PC-3 (cell line): ENCODE results near the gene GSTO1. TPM values are rescaled to one million over a fixed set of nuclear protein-coding genes. Genes with fewer than 3 reads are reported as not detected.
A peak's percentile ranks its signal among the peaks of the same experiment; 100 is the strongest.
"Not testable (repeated sequence)": the region's sequence is repeated elsewhere in the genome, so short reads cannot be mapped to it uniquely, and the experiment has no call there.

Experiments used
- ATAC-seq: fragments of 200-7000 bp; cut with Tn5 transposase; 2 replicates; pipeline ENCODE4 v1.9.1; 2020; ENCODE audit warnings: mild to moderate bottlenecking, moderate library complexity
- BruUV-seq: library from RNA; stranded (reverse); fragments of 400-500 nt; replicated peaks from 2 replicates; lab custom pipeline; 2021; lab: Mats Ljungman, UMichigan
- CTCF ChIA-PET: fragments of 300-600 bp; sonication (Branson Sonifier 250); formaldehyde crosslinking; loops from one replicate; lab custom pipeline; 2022; ENCODE audit warnings: antibody characterized with exemption; lab: Charles Lee
- POLR2A ChIA-PET: fragments of 300-600 bp; sonication (Branson Sonifier 250); formaldehyde crosslinking; loops from one replicate; lab custom pipeline; 2022; ENCODE audit warnings: antibody characterized with exemption; ENCODE audit not compliant: unreplicated experiment; lab: Charles Lee
- DNase-seq: peaks from one replicate; pipeline ENCODE4 v3.0.0-alpha.2; 2015
- H2AFZ ChIP-seq: fragments of 300-600 bp; sonication (generic); 2 replicates; pipeline ENCODE4 v1.6.0; 2016; ENCODE audit warnings: antibody characterized with exemption, low read length
- H3F3A ChIP-seq: fragments of 300-600 bp; sonication (generic); one replicate; pipeline ENCODE4 v1.6.0; 2017; ENCODE audit warnings: antibody characterized with exemption, low read length, control low read depth, mild to moderate bottlenecking; ENCODE audit not compliant: unreplicated experiment
- H3K27ac ChIP-seq: fragments of 300-600 bp; sonication (generic); 2 replicates; pipeline ENCODE4 v1.5.1; 2016; ENCODE audit warnings: mild to moderate bottlenecking, low read length
- H3K27me3 ChIP-seq: fragments of 300-600 bp; sonication (generic); 2 replicates; pipeline ENCODE4 v1.6.1; 2016; ENCODE audit warnings: low read length, mixed read lengths
- H3K36me3 ChIP-seq: fragments of 300-600 bp; sonication (generic); 2 replicates; pipeline ENCODE4 v1.6.1; 2016; ENCODE audit warnings: low read depth, mixed run types, low read length, mixed read lengths
- H3K4me1 ChIP-seq: fragments of 300-600 bp; sonication (generic); 2 replicates; pipeline ENCODE4 v1.5.1; 2016; ENCODE audit warnings: low read length; ENCODE audit not compliant: insufficient read depth
- H3K4me2 ChIP-seq: fragments of 300-600 bp; sonication (generic); 2 replicates; pipeline ENCODE4 v1.6.0; 2016; ENCODE audit warnings: low read length
- H3K4me3 ChIP-seq: fragments of 300-600 bp; sonication (generic); 2 replicates; pipeline ENCODE4 v1.5.1; 2016; ENCODE audit warnings: mild to moderate bottlenecking, low read length, mixed read lengths
- H3K79me2 ChIP-seq: fragments of 300-600 bp; sonication (generic); 2 replicates; pipeline ENCODE4 v1.6.1; 2017; ENCODE audit warnings: low read length, mixed read lengths
- H3K9ac ChIP-seq: fragments of 300-600 bp; sonication (generic); 2 replicates; pipeline ENCODE4 v1.6.0; 2016; ENCODE audit warnings: mild to moderate bottlenecking, low read length
- H3K9me2 ChIP-seq: fragments of 300-600 bp; sonication (generic); replicated peaks from 2 replicates; pipeline ENCODE4 v1.6.1; 2016; ENCODE audit warnings: mixed run types, low read length, mixed read lengths
- H3K9me3 ChIP-seq: fragments of 300-600 bp; sonication (generic); 2 replicates; pipeline ENCODE4 v1.6.1; 2016; ENCODE audit warnings: low read length, mixed read lengths
- H4K20me1 ChIP-seq: fragments of 300-600 bp; sonication (generic); 2 replicates; pipeline ENCODE4 v1.6.1; 2016; ENCODE audit warnings: low read length, mixed read lengths
- EZH2 ChIP-seq: fragments of 300-600 bp; sonication (generic); IDR thresholded peaks from one replicate; pipeline ENCODE4 v1.6.1; 2017; ENCODE audit warnings: antibody characterized with exemption, mild to moderate bottlenecking, low read length; ENCODE audit not compliant: unreplicated experiment
- EZH2phosphoT487 ChIP-seq: fragments of 300-600 bp; sonication (generic); IDR thresholded peaks from 2 replicates; pipeline ENCODE4 v1.6.1; 2018; ENCODE audit warnings: mild to moderate bottlenecking, antibody characterized with exemption, low read length, borderline replicate concordance
- intact Hi-C: fragments of 100-400 bp; cut with micrococcal nuclease; formaldehyde crosslinking; loops from 2 replicates; pipeline ENCODE4 v1.9.0; 2023
- total RNA-seq: library from RNA; depleted of rRNA; stranded (reverse); fragments of >200 nt; gene quantifications from 2 replicates; pipeline ENCODE4 v1.2.3, GENCODE V29; 2014
- TF ChIP-seq, protein P1 (sequence below): fragments of 300-600 bp; sonication (generic); conservative IDR thresholded peaks from 2 replicates; pipeline ENCODE4 v1.5.1; 2017; ENCODE audit warnings: antibody characterized with exemption, low read depth, mild to moderate bottlenecking, low read length

The GSTO1 gene
- total RNA-seq, 1 experiment from 2014 or later = 46.0 TPM

DNA sequence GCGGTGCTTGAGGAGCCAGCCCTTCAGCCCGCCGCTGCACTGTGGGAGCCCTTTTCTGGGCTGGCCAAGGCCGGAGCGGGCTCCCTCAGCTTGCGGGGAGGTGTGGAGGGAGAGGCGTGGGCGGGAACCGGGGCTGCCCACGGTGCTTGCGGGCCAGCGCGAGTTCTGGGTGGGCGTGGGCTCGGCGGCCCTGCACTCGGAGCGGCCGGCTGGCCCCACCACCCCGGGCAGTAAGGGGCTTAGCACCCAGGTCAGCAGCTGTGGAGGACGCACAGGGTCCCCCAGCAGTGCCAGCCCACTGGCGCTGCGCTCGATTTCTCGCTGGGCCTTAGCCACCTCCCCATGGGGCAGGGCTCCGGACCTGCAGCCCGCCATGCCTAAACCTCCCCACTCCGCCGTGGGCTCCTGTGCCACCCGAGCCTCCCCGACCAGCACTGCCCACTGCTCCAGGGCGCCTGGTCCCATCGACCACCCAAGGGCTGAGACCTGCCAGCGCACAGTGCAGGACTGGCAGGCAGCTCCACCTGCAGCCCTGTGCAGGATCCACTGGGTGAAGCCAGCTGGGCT is 9.5 kb upstream of the GSTO1 start:
- TF ChIP-seq EZH2 (no peak), EZH2phosphoT487 (no peak)
- TF ChIP-seq, protein P1, sequence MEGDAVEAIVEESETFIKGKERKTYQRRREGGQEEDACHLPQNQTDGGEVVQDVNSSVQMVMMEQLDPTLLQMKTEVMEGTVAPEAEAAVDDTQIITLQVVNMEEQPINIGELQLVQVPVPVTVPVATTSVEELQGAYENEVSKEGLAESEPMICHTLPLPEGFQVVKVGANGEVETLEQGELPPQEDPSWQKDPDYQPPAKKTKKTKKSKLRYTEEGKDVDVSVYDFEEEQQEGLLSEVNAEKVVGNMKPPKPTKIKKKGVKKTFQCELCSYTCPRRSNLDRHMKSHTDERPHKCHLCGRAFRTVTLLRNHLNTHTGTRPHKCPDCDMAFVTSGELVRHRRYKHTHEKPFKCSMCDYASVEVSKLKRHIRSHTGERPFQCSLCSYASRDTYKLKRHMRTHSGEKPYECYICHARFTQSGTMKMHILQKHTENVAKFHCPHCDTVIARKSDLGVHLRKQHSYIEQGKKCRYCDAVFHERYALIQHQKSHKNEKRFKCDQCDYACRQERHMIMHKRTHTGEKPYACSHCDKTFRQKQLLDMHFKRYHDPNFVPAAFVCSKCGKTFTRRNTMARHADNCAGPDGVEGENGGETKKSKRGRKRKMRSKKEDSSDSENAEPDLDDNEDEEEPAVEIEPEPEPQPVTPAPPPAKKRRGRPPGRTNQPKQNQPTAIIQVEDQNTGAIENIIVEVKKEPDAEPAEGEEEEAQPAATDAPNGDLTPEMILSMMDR = no peak
- POLR2A ChIA-PET = no interaction called here
- ATAC-seq = no peak

DNA sequence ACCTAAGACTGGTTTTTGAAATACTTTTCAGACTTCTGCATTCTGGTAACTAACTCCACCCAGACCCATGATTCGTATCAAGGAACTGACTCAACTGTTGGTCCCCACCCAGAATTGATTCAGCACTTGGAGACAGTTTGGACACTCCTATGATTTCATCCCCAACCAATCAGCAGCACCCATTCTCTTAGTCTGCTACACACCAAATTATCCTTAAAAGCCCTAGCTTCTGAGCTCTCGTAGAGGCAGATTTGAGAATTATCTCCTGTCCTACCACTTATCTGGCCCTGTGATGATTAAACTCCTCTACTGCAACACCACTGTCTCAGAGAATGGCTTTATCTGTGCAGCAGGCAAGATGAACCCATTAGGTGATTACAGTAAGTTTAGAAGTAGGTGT is 7.7 kb upstream of the GSTO1 start:
- ATAC-seq (no peak), DNase-seq (peak; percentile 9)
- no peak overlapping the region for H3K4me3 ChIP-seq
- no peak overlapping the region for H2AFZ ChIP-seq
- ChIA-PET POLR2A (no interaction called here), CTCF (no interaction called here)
- no peaks in the 10 kb centered on the region for H4K20me1 ChIP-seq
- BruUV-seq = no TSS peak
- H3F3A ChIP-seq = no peaks in the 10 kb centered on the region
- intact Hi-C loops = no loop called here
- TF ChIP-seq EZH2 = no peak
- TF ChIP-seq, protein P1 = no peak
- TF ChIP-seq EZH2phosphoT487 = no peak
- no peaks in the 10 kb centered on the region for H3K27me3 ChIP-seq
- no peaks in the 10 kb centered on the region for H3K36me3 ChIP-seq
- H3K27ac ChIP-seq = no peak overlapping the region
- H3K4me2 ChIP-seq = no peak overlapping the region
- no peaks in the 10 kb centered on the region for H3K79me2 ChIP-seq
- no peaks in the 10 kb centered on the region for H3K4me1 ChIP-seq
- no peak overlapping the region for H3K9ac ChIP-seq
- H3K9me3 ChIP-seq = no peaks in the 10 kb centered on the region
- no peaks in the 10 kb centered on the region for H3K9me2 ChIP-seq

More for the DNA sequence above, 9.5 kb upstream of the GSTO1 start:
- H3F3A ChIP-seq = no peaks in the 10 kb centered on the region
- H3K9ac ChIP-seq = no peak overlapping the region
- H2AFZ ChIP-seq = no peak overlapping the region
- no peaks in the 10 kb centered on the region for H3K4me1 ChIP-seq
- H3K27me3 ChIP-seq = no peaks in the 10 kb centered on the region
- intact Hi-C loops = no loop called here
- CTCF ChIA-PET = no interaction called here
- no peaks in the 10 kb centered on the region for H3K36me3 ChIP-seq
- H3K27ac ChIP-seq = no peak overlapping the region
- no TSS peak for BruUV-seq
- no peaks in the 10 kb centered on the region for H3K79me2 ChIP-seq
- no peak overlapping the region for H3K4me2 ChIP-seq
- H3K9me3 ChIP-seq = no peaks in the 10 kb centered on the region
- H3K4me3 ChIP-seq = no peak overlapping the region
- H3K9me2 ChIP-seq = no peaks in the 10 kb centered on the region
- DNase-seq = no peak
- no peaks in the 10 kb centered on the region for H4K20me1 ChIP-seq

DNA sequence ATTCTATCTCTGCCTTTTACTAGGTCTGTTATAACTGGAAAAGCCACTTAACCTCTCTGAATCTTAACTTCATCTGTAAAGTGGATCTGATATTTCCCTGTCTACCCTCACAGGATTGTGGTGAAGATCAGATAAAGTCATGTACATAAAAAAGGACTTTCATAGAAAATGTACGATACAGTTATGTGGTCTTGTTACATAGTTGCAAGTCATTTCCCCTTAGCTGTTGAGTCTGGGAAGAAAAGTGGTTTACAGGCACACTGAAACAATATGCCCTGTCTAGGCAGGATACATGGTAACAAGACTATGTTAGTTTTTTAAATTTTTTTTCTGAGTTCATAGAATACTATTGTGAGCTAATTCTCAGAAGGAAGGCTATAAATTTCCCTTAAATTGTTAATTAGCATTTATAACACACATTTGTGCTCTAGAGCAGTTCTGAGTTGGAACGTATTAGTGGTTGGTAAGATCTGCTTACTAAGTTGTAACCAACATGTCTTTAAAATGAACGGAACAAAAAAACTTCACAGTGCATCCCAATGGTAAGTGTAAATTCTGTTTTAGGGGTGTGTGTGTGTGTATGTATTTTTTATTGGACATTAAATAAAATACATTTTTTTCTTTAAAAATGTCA is 7.1 kb upstream of the GSTO1 start:
- no TSS peak for BruUV-seq
- POLR2A ChIA-PET = no interaction called here

DNA sequence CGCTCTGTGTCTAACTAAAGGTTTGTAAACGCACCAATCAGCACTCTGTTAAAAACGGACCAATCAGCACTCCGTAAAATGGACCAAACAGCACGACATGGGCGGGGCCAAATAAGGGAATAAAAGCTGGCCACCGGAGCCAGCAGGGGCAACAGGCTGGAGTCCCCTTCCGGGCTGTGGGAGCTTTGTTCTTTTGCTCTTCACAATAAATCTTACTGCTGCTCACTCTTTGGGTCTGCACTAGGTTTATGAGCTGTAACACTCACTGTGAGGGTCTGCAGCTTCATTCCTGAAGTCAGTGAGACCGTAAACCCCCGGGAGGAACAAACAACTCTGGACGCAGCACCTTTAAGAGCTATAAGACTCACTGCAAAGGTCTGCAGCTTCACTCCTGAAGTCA is 5.8 kb upstream of the GSTO1 start:
- CTCF ChIA-PET, POLR2A ChIA-PET: not testable (repeated sequence)

More for the DNA sequence above, 7.1 kb upstream of the GSTO1 start:
- Histone ChIP-seq H3K36me3 (no peaks in the 10 kb centered on the region), H3K27ac (no peak overlapping the region), H3K4me2 (no peak overlapping the region), H3K79me2 (no peaks in the 10 kb centered on the region), H4K20me1 (no peaks in the 10 kb centered on the region), H3K4me1 (no peaks in the 10 kb centered on the region), H3K4me3 (no peak overlapping the region), H3K9me3 (no peaks in the 10 kb centered on the region), H3K9me2 (no peaks in the 10 kb centered on the region), H3K9ac (no peak overlapping the region), H2AFZ (no peak overlapping the region), H3K27me3 (no peaks in the 10 kb centered on the region), H3F3A (no peaks in the 10 kb centered on the region)
- TF ChIP-seq, protein P1 = no peak
- no peak for TF ChIP-seq EZH2phosphoT487
- TF ChIP-seq EZH2 = no peak
- DNase-seq (no peak), ATAC-seq (no peak)
- CTCF ChIA-PET = no interaction called here
- intact Hi-C loops = no loop called here

More for the DNA sequence above, 5.8 kb upstream of the GSTO1 start:
- H3K4me3 ChIP-seq, H3K9ac ChIP-seq, DNase-seq, H3K9me3 ChIP-seq, H3K4me2 ChIP-seq, H3F3A ChIP-seq, H3K79me2 ChIP-seq, H3K9me2 ChIP-seq, H3K4me1 ChIP-seq, H2AFZ ChIP-seq, H3K36me3 ChIP-seq, BruUV-seq, ATAC-seq, H4K20me1 ChIP-seq, H3K27me3 ChIP-seq, H3K27ac ChIP-seq, intact Hi-C loops: not testable (repeated sequence)
